Osteoblast (primary cell): ENCODE data around the gene DIP2B. TPM values are rescaled to one million over a fixed set of nuclear protein-coding genes. Genes with fewer than 3 reads are reported as not detected.

ENCODE experiments used
- DNase-seq: peaks from one replicate; pipeline ENCODE4 v3.0.0; 2011; ENCODE audit warnings: low spot score, mixed read lengths; ENCODE audit not compliant: insufficient read length; ENCODE audit errors: missing footprints
- H2AFZ ChIP-seq: 2 replicates; pipeline ENCODE4 v1.6.0; 2011; ENCODE audit warnings: mild to moderate bottlenecking, low read length
- H3K27ac ChIP-seq: 2 replicates; pipeline ENCODE4 v1.5.1; 2011; ENCODE audit warnings: mild to moderate bottlenecking, low read depth, low read length, moderate library complexity
- H3K27me3 ChIP-seq: 2 replicates; pipeline ENCODE4 v1.6.0; 2012; ENCODE audit warnings: mild to moderate bottlenecking, control low read depth, inconsistent platforms, low read length, moderate library complexity; ENCODE audit not compliant: insufficient read depth
- H3K36me3 ChIP-seq: 2 replicates; pipeline ENCODE4 v1.5.1; 2011; ENCODE audit warnings: mild to moderate bottlenecking, low read length, control low read depth, moderate library complexity; ENCODE audit not compliant: insufficient read depth
- H3K4me1 ChIP-seq: 2 replicates; pipeline ENCODE4 v1.5.1; 2011; ENCODE audit warnings: mild to moderate bottlenecking, low read length, control low read depth, moderate library complexity; ENCODE audit not compliant: insufficient read depth
- H3K4me2 ChIP-seq: 2 replicates; pipeline ENCODE4 v1.6.0; 2011; ENCODE audit warnings: mild to moderate bottlenecking, low read length; ENCODE audit not compliant: insufficient read depth
- H3K4me3 ChIP-seq: fragments of 200-600 bp; sonication (generic); 3 replicates; pipeline ENCODE4 v1.5.1; 2012; ENCODE audit warnings: mild to moderate bottlenecking, low read length, inconsistent platforms; ENCODE audit not compliant: insufficient read depth
- H3K79me2 ChIP-seq: 2 replicates; pipeline ENCODE4 v1.6.0; 2012; ENCODE audit warnings: mild to moderate bottlenecking, low read length, control low read depth, inconsistent platforms; ENCODE audit not compliant: insufficient read depth
- H3K9me3 ChIP-seq: 2 replicates; pipeline ENCODE4 v1.5.1; 2011; ENCODE audit warnings: low read depth, low read length, control low read depth
- H4K20me1 ChIP-seq: 2 replicates; pipeline ENCODE4 v1.6.0; 2012; ENCODE audit warnings: mild to moderate bottlenecking, low read length, control low read depth; ENCODE audit not compliant: insufficient read depth
- CTCF ChIP-seq: IDR thresholded peaks from 2 replicates; pipeline ENCODE4 v1.5.1; 2011; ENCODE audit warnings: mild to moderate bottlenecking, low read depth, low read length, moderate library complexity; ENCODE audit errors: extremely low read depth
- total RNA-seq: library from RNA; depleted of rRNA; stranded (reverse); fragments of >200 nt; gene quantifications from 2 replicates; pipeline ENCODE4 v1.2.3, GENCODE V29; 2012

Gene DIP2B
- total RNA-seq, 1 donor, result 28.2 TPM

DNA sequence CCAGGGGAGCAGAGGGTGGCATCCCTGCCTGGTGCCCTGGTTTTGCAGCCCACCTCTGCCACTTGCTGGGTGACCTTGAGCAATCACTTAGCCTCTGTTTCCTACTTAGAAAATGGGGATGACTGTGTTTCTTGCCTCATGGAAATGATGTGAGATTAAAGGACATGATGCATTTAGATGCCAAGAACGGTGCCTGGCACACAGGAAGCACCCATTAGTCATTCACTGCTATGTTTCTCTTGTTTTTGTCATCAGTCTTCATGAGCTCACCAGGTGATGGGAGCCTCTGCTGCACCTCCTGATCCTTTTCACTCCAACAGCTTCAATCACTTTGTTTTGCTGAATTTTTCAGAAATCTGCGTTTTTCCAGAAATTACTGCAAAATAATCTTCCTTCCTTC lies 235.5 kb downstream of the DIP2B start:
- peaks cover 49% of the 10 kb centered on the region for H3K36me3 ChIP-seq
- no peaks in the 10 kb centered on the region for H4K20me1 ChIP-seq
- no peaks in the 10 kb centered on the region for H3K79me2 ChIP-seq
- no peak overlapping the region for H3K4me2 ChIP-seq
- no peaks in the 10 kb centered on the region for H3K4me1 ChIP-seq
- no peaks in the 10 kb centered on the region for H3K27me3 ChIP-seq
- H2AFZ ChIP-seq, result no peak overlapping the region
- H3K27ac ChIP-seq, result no peak overlapping the region
- TF ChIP-seq CTCF, result no peak
- H3K4me3 ChIP-seq, result no peak overlapping the region
- DNase-seq, result no peak
- no peaks in the 10 kb centered on the region for H3K9me3 ChIP-seq

DNA sequence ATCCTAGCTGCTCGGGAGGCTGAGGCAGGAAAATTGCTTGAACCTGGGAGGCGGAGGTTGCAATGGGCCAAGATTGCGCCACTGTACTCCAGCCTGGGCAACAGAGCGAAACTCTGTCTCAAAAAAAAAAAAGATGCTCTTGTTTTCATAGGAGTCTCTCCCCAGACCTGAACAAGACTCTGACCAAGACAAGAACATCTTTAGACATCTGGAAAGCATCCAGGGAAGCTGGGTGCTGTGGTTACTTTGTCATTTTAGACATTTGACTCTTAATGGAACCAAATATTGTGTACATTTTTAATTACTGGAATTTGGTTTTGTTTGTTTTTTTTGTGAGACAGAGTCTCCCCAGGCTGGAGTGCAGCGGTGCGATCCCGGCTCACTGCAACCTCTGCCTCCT lies 238.0 kb downstream of the DIP2B start:
- Histone ChIP-seq H3K4me2 (no peak overlapping the region), H3K4me3 (no peak overlapping the region), H3K27ac (no peak overlapping the region), H3K36me3 (peaks cover 45% of the 10 kb centered on the region), H3K9me3 (no peaks in the 10 kb centered on the region), H4K20me1 (no peaks in the 10 kb centered on the region), H2AFZ (no peak overlapping the region), H3K27me3 (no peaks in the 10 kb centered on the region), H3K4me1 (no peaks in the 10 kb centered on the region), H3K79me2 (no peaks in the 10 kb centered on the region)
- DNase-seq, result no peak
- TF ChIP-seq CTCF, result no peak

DNA sequence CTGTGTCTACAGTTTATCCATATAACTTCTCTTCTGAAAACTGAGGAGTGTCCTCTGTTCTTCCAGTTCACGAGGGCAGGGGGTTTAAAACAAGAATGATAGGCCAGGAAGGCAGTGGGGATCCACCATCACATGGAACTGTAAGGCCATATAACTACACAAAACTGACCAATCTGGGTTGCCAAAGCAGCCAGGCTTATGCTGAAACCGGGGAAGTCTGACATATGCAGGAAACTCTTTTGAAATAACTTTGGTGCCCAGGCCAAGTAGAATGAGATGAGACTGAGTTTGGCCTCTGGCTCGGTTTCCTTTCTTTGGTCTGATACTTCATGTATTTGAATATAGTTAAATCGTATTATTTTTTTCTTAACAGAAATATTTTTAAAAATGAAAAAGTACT lies 241.1 kb downstream of the DIP2B start:
- no peaks in the 10 kb centered on the region for H4K20me1 ChIP-seq
- H3K4me2 ChIP-seq, result no peak overlapping the region
- no peaks in the 10 kb centered on the region for H3K79me2 ChIP-seq
- no peaks in the 10 kb centered on the region for H3K9me3 ChIP-seq
- no peak overlapping the region for H2AFZ ChIP-seq
- no peaks in the 10 kb centered on the region for H3K4me1 ChIP-seq
- H3K27ac ChIP-seq, result no peak overlapping the region
- H3K4me3 ChIP-seq, result no peak overlapping the region
- TF ChIP-seq CTCF, result no peak
- H3K36me3 ChIP-seq, result peaks cover 27% of the 10 kb centered on the region
- no peaks in the 10 kb centered on the region for H3K27me3 ChIP-seq
- no peak for DNase-seq

DNA sequence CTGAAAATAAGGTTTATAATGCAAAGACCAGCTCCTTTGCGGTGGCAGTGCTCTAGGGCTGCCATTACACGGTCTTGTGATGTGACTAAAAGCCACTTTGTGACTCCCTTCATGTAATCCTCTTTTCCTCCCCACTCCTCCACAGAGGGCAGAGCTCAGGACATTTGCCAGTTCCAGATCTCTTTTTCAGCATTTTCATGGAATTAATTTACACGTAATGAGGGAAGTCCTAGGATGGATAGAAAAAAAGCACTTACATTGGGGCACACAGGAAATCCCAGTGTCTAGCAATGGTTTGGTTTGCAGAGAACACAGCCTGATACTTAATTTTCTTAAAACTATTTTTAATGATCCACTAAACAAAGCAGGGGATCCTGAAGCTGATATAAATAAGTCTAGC lies 241.6 kb downstream of the DIP2B start:
- H2AFZ ChIP-seq, result no peak overlapping the region
- H3K4me1 ChIP-seq, result no peaks in the 10 kb centered on the region
- H3K27ac ChIP-seq, result no peak overlapping the region
- DNase-seq, result no peak
- no peak overlapping the region for H3K4me3 ChIP-seq
- no peak for TF ChIP-seq CTCF
- no peaks in the 10 kb centered on the region for H4K20me1 ChIP-seq
- H3K36me3 ChIP-seq, result peaks cover 27% of the 10 kb centered on the region
- no peaks in the 10 kb centered on the region for H3K27me3 ChIP-seq
- H3K4me2 ChIP-seq, result no peak overlapping the region
- no peaks in the 10 kb centered on the region for H3K9me3 ChIP-seq
- no peaks in the 10 kb centered on the region for H3K79me2 ChIP-seq
